ENCODE measurements around the gene ALDH4A1. TPM values are rescaled to one million over a fixed set of nuclear protein-coding genes. Genes with fewer than 3 reads are reported as not detected.

ALDH4A1 gene
- total and polyA plus RNA-seq, 4 donors: 162 to 424 (median 244) TPM

DNA sequence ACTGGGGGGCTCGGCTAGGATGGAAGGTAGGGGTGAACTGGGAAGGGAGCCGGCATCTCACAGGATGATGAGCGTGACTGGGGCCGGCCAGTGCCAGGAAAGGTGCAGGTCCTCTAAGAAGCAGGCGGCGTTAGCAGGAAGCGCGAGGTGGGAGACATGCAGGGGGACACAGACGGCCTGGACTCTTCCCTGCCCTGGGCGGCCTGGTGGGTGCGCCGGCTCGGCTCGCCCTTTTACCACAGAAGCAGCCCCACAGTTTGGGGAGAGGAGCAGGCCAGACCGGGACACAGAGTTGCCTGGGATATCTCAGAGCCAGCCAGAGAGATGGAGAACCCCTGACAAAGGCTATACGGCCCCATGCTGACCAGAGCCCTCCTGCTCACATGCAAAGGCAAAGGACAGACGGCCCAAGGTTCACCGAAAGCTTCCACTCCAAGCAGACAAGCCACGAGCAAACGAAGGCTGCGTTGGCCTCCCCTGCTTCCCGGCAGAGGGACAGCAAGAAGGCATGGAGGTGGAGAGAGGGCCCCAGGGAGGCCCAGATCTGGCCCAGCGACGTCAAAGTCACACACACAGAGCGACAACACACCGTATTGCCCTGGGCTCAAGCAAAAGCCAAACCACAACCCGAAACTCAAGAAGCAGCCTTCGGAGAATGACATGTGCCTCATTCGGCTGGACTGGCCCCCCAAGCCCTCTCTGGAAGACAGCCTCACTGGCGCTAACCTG is 14.9 kb upstream of the ALDH4A1 start (continued):
- TF ChIP-seq, protein P1, sequence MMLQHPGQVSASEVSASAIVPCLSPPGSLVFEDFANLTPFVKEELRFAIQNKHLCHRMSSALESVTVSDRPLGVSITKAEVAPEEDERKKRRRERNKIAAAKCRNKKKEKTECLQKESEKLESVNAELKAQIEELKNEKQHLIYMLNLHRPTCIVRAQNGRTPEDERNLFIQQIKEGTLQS (IDR thresholded peaks at IDR 0.05): no peak

- Histone ChIP-seq H3K9me3 (ENCODE audit: control insufficient read depth in 4 of 4, low read length in 3 of 4) (no peaks in the 10 kb centered on the region), H3K4me3 (ENCODE audit: low read depth in 1 of 3, low read length in 3 of 3) (no peak overlapping the region), H3K27me3 (ENCODE audit: control insufficient read depth in 4 of 4, insufficient read depth in 4 of 4, low read length in 3 of 4) (no peaks in the 10 kb centered on the region), H3K9ac (ENCODE audit: low read depth in 1 of 2, low read length in 2 of 2) (no peak overlapping the region), H3K4me1 (ENCODE audit: control insufficient read depth in 4 of 4, insufficient read depth in 4 of 4, low read length in 3 of 4) (peaks cover 0 to 4% (median 2%) of the 10 kb centered on the region in 4 donors), H3K36me3 (ENCODE audit: control insufficient read depth in 4 of 4, insufficient read depth in 3 of 4, low read depth in 1 of 4, low read length in 3 of 4) (peaks cover 2 to 31% (median 6%) of the 10 kb centered on the region in 4 donors), H3K27ac (ENCODE audit: low read depth in 1 of 2, low read length in 2 of 2) (no peak overlapping the region)
- 90% methylated on average over 7 of the region's 7 CpGs for WGBS
- TF ChIP-seq FOXA1 (IDR thresholded peaks at IDR 0.05) (no peak), GABPA (IDR thresholded peaks at IDR 0.05 in 1 of 2, conservative IDR thresholded peaks at IDR 0.05 in 1 of 2) (no peak), CTCF (IDR thresholded peaks at IDR 0.05; ENCODE audit: low read depth, low read length, missing input control) (no peak), SP1 (IDR thresholded peaks at IDR 0.05) (no peak)
- no peak for DNase-seq (ENCODE audit: low spot score)
These were observed 13.0 kb upstream of the ALDH4A1 start for GRCh38 chr1:18915341-18915740.

GRCh38 chr1:18913065-18913835 is 10.9 kb upstream of the ALDH4A1 start:
- Histone ChIP-seq H3K4me1 (ENCODE audit: control insufficient read depth in 4 of 4, insufficient read depth in 4 of 4, low read length in 3 of 4) (peaks cover 0 to 4% (median 2%) of the 10 kb centered on the region in 4 donors), H3K36me3 (ENCODE audit: control insufficient read depth in 4 of 4, insufficient read depth in 3 of 4, low read depth in 1 of 4, low read length in 3 of 4) (peaks cover 0 to 49% (median 11%) of the 10 kb centered on the region in 4 donors), H3K27ac (ENCODE audit: low read depth in 1 of 2, low read length in 2 of 2) (peak overlapping the region; percentile 29 to 42), H3K9me3 (ENCODE audit: control insufficient read depth in 4 of 4, low read length in 3 of 4) (no peaks in the 10 kb centered on the region), H3K9ac (ENCODE audit: low read depth in 1 of 2, low read length in 2 of 2) (no peak overlapping the region), H3K27me3 (ENCODE audit: control insufficient read depth in 4 of 4, insufficient read depth in 4 of 4, low read length in 3 of 4) (no peaks in the 10 kb centered on the region), H3K4me3 (ENCODE audit: low read depth in 1 of 3, low read length in 3 of 3) (no peak overlapping the region)
- 35% methylated on average over 22 of the region's 22 CpGs for WGBS
- peak; percentile 86 for DNase-seq (ENCODE audit: low spot score)
- no peak for TF ChIP-seq ZBTB33 (IDR thresholded peaks at IDR 0.05)
- TF ChIP-seq NR2F2 (IDR thresholded peaks at IDR 0.05): no peak
- peak; percentile 96 to 98 for TF ChIP-seq RAD21 (IDR thresholded peaks at IDR 0.05)
- peak in 1 of 2 donors; percentile 51 for TF ChIP-seq GABPA (IDR thresholded peaks at IDR 0.05 in 1 of 2, conservative IDR thresholded peaks at IDR 0.05 in 1 of 2)
- no peak for TF ChIP-seq EGR1 (IDR thresholded peaks at IDR 0.05; ENCODE audit: low read depth in 2 of 2)
- peak in 1 of 2 donors; percentile 30 for TF ChIP-seq RXRA (IDR thresholded peaks at IDR 0.05)
- TF ChIP-seq HNF4A (conservative IDR thresholded peaks at IDR 0.05): peak; percentile 8 to 45
- TF ChIP-seq REST (IDR thresholded peaks at IDR 0.05): peak; percentile 10
- peak; percentile 99 for TF ChIP-seq CTCF (IDR thresholded peaks at IDR 0.05; ENCODE audit: low read depth, low read length, missing input control)
- TF ChIP-seq TAF1 (conservative IDR thresholded peaks at IDR 0.05): no peak

Measured in liver (tissue), 9 donors.